ENCODE results near the gene SLC22A2.
"Not testable (repeated sequence)": the region's sequence is repeated elsewhere in the genome, so short reads cannot be mapped to it uniquely, and the experiment has no call there.

DNA sequence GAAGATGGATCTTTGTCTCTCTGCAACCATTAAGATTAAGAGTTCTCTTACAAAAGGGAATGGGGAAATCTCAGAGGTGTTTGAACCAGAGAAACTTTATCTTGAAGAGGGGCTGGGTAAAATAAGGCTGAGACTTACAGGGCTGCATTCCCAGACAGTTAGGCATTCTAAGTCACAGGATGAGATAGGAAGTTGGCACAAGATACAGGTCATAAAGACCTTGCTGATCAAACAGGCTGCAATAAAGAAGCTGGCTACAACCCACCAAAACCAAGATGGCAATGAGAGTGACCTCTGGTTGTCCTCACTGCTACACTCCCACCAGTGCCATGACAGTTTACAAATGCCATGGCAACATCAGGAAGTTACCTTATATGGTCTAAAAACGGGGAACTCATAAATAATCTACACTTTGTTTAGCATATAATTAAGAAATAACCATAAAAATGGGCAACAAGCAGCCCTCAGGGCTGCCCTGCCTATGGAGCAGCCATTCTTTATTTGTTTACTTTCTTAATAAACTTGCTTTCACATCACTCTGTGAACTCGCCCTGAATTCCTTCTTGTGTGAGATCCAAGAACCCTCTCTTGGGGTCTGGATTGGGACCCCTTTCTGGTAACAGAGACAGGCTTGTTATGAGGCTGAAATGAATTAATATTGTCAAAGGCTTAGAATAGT, 20.9 kb downstream of the SLC22A2 start:
- TF ChIP-seq, protein P1, sequence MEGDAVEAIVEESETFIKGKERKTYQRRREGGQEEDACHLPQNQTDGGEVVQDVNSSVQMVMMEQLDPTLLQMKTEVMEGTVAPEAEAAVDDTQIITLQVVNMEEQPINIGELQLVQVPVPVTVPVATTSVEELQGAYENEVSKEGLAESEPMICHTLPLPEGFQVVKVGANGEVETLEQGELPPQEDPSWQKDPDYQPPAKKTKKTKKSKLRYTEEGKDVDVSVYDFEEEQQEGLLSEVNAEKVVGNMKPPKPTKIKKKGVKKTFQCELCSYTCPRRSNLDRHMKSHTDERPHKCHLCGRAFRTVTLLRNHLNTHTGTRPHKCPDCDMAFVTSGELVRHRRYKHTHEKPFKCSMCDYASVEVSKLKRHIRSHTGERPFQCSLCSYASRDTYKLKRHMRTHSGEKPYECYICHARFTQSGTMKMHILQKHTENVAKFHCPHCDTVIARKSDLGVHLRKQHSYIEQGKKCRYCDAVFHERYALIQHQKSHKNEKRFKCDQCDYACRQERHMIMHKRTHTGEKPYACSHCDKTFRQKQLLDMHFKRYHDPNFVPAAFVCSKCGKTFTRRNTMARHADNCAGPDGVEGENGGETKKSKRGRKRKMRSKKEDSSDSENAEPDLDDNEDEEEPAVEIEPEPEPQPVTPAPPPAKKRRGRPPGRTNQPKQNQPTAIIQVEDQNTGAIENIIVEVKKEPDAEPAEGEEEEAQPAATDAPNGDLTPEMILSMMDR (IDR thresholded peaks at IDR 0.05; ENCODE audit: insufficient read depth, low read depth, low read length): not testable (repeated sequence)
- TF ChIP-seq EZH2 (IDR thresholded peaks at IDR 0.05; ENCODE audit: insufficient read depth, low read length): not testable (repeated sequence)

All from astrocyte (in vitro differentiated cells and primary cell).